Activated T-cell treated with anti-CD3 and anti-CD28 coated beads for 4 hours (primary cell): ENCODE data around the gene ATP10A.
A peak's percentile ranks its signal among the peaks of the same experiment; 100 is the strongest.

Experiments used
- DNase-seq: peaks from one replicate; pipeline ENCODE4 v3.0.0-alpha.2; 2020

ATP10A gene

DNA sequence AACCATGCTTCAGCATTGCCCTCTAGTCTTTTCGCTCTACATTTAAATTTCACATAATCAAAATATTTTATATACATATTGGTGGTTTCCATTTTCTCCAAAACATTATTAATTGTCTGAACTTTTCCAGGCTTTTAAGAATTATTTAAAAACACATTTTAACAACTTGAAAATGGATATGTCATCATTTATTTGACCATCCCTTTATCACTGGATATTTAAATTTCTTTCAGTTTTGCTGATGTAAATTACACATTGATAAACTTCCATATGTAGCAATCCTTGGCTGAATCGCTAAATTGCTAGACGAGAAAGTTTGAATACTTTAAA is 146.0 kb downstream of the ATP10A start:
- DNase-seq = no peak

DNA sequence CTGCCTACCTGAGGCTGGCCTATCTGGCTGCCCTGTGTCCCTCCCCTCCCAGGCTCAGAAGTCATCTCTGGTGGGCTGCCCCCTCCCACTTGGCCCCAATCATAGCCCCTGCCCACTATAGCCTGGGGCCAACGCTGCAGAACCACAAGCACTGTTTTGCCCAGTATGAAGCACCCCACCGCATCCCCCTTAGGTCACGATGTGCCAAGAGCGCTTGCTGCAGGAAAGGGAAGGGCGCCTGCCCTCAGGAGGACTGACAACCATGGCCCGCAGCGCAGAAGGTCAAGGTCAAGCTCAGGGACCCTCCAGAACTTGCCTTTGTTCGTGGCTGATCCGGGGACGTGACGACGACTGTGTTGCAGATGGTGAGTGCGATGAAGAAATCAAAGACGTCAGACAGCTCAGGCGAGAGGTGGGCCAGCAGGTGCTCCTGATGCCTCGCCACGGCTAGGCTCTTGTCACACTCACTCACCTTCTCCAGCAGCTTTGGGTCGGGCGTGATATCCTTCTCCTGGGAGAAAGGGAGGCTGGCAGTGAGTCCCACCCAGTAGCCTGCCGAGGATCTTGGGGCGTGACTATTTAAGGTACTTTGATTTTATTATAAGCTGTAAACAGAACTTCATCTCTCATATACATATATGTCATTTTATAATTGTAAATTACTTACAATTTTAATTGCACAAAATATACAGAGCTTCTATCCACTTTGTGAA is 146.6 kb downstream of the ATP10A start:
- no peak for DNase-seq

DNA sequence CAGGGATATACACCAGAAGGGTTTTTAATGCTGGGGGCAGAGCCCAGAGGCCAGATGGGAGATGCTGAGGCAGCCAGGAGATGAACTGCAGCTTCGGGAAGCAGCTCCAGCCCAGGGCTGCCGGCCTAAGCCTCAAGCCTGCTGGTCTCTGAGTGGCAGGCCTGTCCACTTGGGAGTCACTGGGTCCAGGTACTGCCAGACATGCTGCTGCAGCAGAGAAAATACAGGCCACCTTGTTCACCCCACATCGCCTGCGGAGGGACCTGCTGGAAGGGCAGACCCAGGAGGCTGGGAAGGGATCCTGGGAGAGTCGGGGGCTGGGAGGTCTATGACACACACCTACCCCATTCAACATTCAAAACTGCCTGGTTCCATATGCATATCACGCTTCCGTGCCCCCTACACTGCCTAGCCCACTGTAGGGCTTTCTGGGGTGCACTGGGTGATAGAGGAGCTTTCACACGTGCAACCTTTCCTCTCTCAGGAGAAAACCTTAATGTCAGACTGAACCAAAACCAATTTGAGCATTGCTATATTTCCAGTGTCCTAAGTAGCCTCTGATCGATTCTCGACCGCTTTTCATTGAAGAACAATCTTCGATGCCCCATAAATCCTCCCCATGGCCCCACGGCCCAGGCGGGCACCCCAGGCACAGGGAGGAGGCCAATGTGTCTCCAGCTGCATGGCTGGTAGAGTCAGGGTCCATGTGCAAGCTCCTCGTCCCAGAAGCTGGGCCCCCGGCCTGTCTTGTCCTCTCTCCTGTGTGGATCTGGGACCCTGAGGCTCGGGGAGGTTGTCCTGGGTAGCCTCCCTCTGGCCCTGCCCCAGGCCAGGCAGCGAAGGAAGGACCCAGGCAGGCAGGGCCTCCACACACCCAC is 147.4 kb downstream of the ATP10A start:
- no peak for DNase-seq

DNA sequence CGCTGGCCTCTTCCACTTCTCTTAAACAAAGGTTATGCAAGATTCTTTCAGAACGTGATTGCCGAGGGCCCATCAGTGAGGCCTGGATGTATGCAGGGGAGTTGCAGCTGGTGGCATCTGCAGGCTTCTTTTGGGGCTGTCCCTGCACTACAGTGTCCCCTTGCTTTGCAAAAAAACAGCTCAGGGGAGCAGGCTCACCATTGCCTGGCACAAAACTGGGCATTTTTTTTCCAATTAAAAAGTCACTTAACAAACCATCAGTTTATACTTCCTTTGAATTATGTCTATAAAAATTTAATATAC is 148.6 kb downstream of the ATP10A start:
- no peak for DNase-seq

DNA sequence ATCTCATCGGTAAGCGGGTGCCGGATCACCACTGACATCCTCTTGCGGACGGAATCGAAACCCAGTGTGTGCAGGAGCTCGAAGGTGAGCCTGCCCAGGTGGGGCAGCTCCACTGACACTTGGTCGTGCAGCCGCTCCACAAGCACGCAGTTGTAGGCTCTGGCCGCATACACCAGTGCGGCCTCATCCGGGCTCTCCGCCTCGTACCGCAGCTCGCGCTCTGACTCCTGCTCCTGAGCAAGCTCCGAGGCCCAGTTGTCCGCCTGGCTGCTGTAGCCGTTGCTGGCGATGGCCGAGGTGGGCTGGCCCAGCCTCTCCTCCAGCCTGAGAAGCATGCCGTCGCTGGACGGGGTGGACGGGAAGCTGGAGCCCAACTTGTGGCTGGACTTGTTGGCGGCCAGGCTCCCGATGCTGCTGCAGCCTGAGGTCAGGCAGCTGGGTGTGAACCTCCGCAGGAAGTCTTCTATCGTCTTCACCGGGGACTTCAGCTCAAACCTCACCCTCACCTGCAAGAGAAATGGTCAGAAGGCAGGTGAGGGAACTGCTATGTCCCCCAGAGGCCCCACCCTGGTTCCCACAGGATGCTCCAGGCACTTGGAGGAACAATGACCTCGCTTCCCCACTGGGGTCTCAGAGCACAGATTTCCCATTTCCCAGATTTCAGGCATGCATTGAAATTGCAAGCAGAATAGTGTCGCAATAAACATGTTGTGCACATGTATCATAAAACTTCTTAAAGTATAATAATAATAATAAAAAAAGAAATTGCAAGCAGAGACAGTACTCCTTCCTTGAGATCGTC is 149.2 kb downstream of the ATP10A start:
- DNase-seq = no peak

GRCh38 chr15:25712961-25713355 is 150.2 kb downstream of the ATP10A start:
- DNase-seq = no peak

DNA sequence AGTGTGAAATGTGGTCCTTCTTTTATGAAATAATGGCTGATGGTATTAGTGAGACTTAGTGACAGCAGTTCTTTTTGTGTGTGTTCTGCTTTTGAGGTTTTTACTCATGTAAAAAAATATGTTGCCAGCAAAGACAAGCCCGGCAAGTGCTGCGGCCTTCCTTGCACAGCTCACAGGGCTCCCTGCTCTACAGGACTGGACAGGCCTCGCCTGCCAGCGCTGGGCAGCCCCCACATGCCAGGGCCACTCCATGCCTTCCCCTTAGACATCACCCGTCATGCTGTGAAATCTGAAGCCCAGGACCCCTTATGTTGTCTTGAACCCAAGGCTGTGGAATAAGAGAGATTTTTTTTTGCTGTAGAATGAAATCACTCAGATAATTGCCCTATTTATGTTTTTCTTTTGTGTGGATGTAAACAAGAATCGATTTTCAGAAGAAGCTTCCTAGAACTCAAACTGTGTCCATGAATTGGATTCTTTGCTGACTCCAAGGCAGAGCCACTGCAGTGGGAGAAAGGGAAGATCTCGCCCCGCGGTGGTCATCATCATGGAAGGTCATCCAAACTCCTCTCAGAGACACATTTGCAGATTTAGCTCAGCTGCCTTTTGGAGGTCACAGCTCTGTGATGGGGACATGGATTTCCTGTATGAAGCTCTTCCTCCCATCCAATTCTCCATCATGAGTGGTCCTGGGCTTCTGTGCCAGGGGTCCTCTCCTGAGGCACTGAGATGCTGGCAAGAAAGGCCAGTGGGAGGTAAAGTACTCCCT is 150.8 kb downstream of the ATP10A start:
- DNase-seq = no peak

DNA sequence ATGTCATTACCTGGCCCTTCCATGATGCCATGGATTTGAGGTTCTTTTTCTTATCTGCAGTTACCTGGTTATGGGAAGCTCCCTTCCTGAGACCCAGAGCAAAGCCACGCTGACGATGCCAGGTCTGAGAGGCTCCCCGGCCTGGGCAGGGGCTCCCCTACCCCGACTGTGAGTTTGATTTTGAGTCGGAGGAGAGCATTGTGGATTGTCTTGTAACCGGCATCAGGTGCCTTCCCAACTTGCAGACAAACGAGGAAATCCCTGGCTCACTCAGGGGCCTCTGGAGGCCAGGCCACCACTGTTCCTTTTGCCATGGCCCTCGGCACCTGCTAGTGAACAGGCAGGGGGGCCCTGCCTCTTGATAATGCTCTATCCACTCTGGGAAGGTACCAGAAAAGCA is 151.4 kb downstream of the ATP10A start:
- no peak for DNase-seq

DNA sequence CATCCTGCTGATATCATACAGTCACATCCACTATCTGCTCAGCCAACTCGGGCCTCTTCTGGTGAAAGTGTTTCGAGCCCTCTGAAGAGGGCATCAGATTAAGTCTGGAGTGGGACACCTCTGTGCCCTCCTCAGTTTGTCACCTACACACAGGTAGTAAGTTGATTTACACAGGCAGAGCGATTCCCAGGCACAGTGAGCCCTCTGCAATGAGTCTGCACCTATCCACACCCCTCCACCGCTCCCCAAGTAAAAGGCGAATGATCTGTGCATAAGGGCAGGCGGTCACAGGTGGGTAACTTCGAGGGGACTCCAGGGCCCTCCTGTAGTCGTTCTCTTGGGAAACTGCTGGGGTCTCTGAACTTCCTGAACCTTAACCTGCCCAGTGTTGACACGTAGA is 152.0 kb downstream of the ATP10A start:
- DNase-seq = no peak

DNA sequence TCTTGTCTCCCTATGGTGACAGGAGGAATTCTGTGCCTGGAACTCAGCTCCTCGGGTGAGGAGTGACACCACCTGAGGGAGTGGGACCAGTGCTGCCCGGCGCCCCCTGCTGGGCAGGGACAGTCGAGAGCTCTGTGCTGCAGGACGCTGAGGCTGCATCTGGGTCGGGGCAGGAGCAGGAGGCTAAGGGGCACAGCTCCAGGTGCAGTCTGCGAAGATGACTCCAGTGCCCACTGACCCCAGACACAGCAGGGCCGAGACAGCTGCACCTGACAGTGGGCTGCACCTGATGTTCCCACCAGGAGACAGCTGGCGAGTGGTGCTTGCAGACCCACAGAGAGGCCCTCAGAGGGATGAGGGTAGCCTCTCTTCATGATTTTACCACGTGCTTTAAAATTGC is 152.9 kb downstream of the ATP10A start:
- DNase-seq = peak; percentile 6

- no peak for DNase-seq
Measured at GRCh38 chr15:25709437-25710159, 153.5 kb downstream of the ATP10A start.

GRCh38 chr15:25708391-25708790 is 154.7 kb downstream of the ATP10A start:
- DNase-seq = no peak

GRCh38 chr15:25707656-25708365 is 155.3 kb downstream of the ATP10A start:
- DNase-seq = no peak

GRCh38 chr15:25706176-25706955 is 156.8 kb downstream of the ATP10A start:
- DNase-seq = no peak

GRCh38 chr15:25705433-25706115 is 157.6 kb downstream of the ATP10A start:
- DNase-seq = no peak

GRCh38 chr15:25703726-25704125 is 159.4 kb downstream of the ATP10A start:
- no peak for DNase-seq

GRCh38 chr15:25701721-25702465 is 161.2 kb downstream of the ATP10A start:
- no peak for DNase-seq

- no peak for DNase-seq
Measured at GRCh38 chr15:25700916-25701315, 162.2 kb downstream of the ATP10A start.

DNA sequence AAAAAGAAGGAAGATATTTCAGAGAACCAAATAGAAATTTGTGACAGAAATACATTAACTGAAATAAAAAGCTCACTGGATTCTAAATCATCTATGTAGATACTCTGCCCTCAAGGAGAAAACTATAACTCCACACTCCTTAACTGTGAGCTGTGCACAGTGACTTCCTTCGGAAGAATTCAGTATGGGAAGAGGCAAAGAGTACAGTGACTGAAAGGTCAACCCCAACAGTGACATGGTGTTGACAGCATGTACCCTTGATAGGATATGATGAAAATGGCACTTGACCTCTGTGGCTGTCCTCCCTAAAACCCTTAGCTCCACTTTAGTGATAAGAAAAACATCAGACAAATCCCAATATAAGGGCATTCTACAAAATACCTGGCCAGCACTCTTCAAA is 165.5 kb downstream of the ATP10A start:
- no peak for DNase-seq
